ENCODE results near the gene PNKD. TPM values are rescaled to one million over a fixed set of nuclear protein-coding genes. Genes with fewer than 3 reads are reported as not detected.

PNKD gene
- total and polyA plus RNA-seq, 2 of the 8 experiments (the other 6 are each of a cell fraction or from before 2014, with no cell fraction given), result 43.9 to 65.4 TPM

- Histone ChIP-seq H3K4me3 (ENCODE audit: extremely low read depth in 1 of 4, insufficient read depth in 2 of 4, low read depth in 3 of 4, low read length in 4 of 4) (peak overlapping the region; percentile 30 to 77 (median 54); a peak in 6 of 8 replicates), H2BK120ac (replicated peaks; ENCODE audit: low read depth, low read length) (peak overlapping the region; percentile 72), H2AFZ (ENCODE audit: low read length) (peak overlapping the region; percentile 34), H3K27me3 (replicated peaks in 1 of 4; ENCODE audit: control insufficient read depth in 3 of 4, extremely low read depth in 1 of 4, insufficient read depth in 3 of 4, low read length in 3 of 4) (peaks cover 22 to 34% (median 31%) of the 10 kb centered on the region in 4 experiments), H3K79me2 (ENCODE audit: control insufficient read depth in 1 of 2, insufficient read depth in 2 of 2, low read length in 2 of 2) (no peaks in the 10 kb centered on the region), H4K8ac (ENCODE audit: extremely low read depth, insufficient read depth, low read length) (no peak overlapping the region), H3K79me1 (ENCODE audit: low read depth, low read length) (no peaks in the 10 kb centered on the region), H3K56ac (replicated peaks; ENCODE audit: insufficient read length, low read depth, low read length) (no peak overlapping the region), H2BK5ac (ENCODE audit: low read depth, low read length) (no peak overlapping the region), H2BK12ac (ENCODE audit: low read depth, low read length) (no peak overlapping the region), H3K9me3 (ENCODE audit: insufficient read depth in 2 of 2, low read depth in 1 of 2, low read length in 1 of 2) (no peaks in the 10 kb centered on the region), H2AK5ac (ENCODE audit: low read depth, low read length) (no peak overlapping the region), H2BK15ac (ENCODE audit: low read length) (no peak overlapping the region), H3K14ac (ENCODE audit: insufficient read length) (no peak overlapping the region), H3K18ac (ENCODE audit: extremely low read depth, low read length) (0 out of 2 replicates have a peak overlapping the region, but pooled peaks have one; percentile 48), H4K91ac (replicated peaks; ENCODE audit: insufficient read length, low read length) (no peak overlapping the region), H2BK20ac (ENCODE audit: low read length) (no peak overlapping the region), H3K23ac (ENCODE audit: insufficient read length) (no peak overlapping the region), H4K20me1 (replicated peaks in 1 of 2; ENCODE audit: control insufficient read depth in 1 of 2, insufficient read depth in 2 of 2, low read length in 2 of 2) (no peaks in the 10 kb centered on the region), H4K5ac (ENCODE audit: insufficient read length, low read depth, low read length) (no peak overlapping the region), H3K36me3 (ENCODE audit: control insufficient read depth in 2 of 4, insufficient read depth in 4 of 4, low read length in 3 of 4) (no peaks in the 10 kb centered on the region), H3K27ac (ENCODE audit: low read depth, low read length) (no peak overlapping the region), H3K4ac (replicated peaks; ENCODE audit: insufficient read length, low read depth, low read length) (no peak overlapping the region), H3K4me2 (ENCODE audit: insufficient read depth in 1 of 2, low read depth in 2 of 2, low read length in 2 of 2) (peak overlapping the region; percentile 82 to 84), H3K4me1 (replicated peaks in 1 of 4; ENCODE audit: control insufficient read depth in 3 of 4, insufficient read depth in 4 of 4, low read length in 3 of 4) (peaks cover 0 to 34% (median 22%) of the 10 kb centered on the region in 4 experiments; a peak in 6 of 7 replicates), H3K23me2 (ENCODE audit: low read depth, low read length) (peaks cover 23% of the 10 kb centered on the region; the same call in 1 of the 2 replicates), H3K9ac (replicated peaks in 1 of 4; ENCODE audit: extremely low read depth in 1 of 4, low read depth in 3 of 4, low read length in 3 of 4) (no peak overlapping the region)
- no peak for TF ChIP-seq E2F6 (IDR thresholded peaks at IDR 0.05)
- no peak; the same call in 1 of the 2 replicates for TF ChIP-seq MAX (IDR thresholded peaks at IDR 0.05)
- no peak for TF ChIP-seq NRF1 (IDR thresholded peaks at IDR 0.05; ENCODE audit: low read depth, low read length)
- TF ChIP-seq HDAC2 (IDR thresholded peaks at IDR 0.05; ENCODE audit: borderline replicate concordance in 1 of 2, low read depth in 2 of 2, low read length in 2 of 2), result no peak
- no peak for TF ChIP-seq FOSL1 (IDR thresholded peaks at IDR 0.05; ENCODE audit: insufficient read depth, low read depth, low read length)
- CTCF ChIA-PET (ENCODE audit: partially characterized antibody), result interaction anchor here (0.7 to 7.5 kb wide), 10 partner anchors 10 to 122 kb away, joined by 3 to 96 read pairs (median 9); partner anchors contain the start of genes AAMP, CATIP, PNKD and TMBIM1
- DNase-seq (ENCODE audit: low read depth in 1 of 2, low spot score in 2 of 2) (no peak), FAIRE-seq (no peak)
- POLR2A ChIA-PET (ENCODE audit: partially characterized antibody), result interaction anchor here (1.2 to 4.4 kb wide), 6 partner anchors 9 to 183 kb away, joined by 3 to 35 read pairs (median 4); partner anchors contain the start of genes AAMP, PNKD and SLC11A1
- WGBS, 2 experiments (ENCODE audit: extremely low coverage in 1 of 2, insufficient coverage in 1 of 2, insufficient read length in 1 of 2, insufficient replicate concordance in 2 of 2, low coverage in 1 of 2, low lambda C conversion rate in 2 of 2, missing lambda C conversion rate in 1 of 2), result 18% methylated on average over 16 of the region's 16 CpGs; no CpG with 5 or more reads in 1 of the 2 experiments
These were observed 125.1 kb downstream of the PNKD start for GRCh38 chr2:218395456-218395825.
